ENCODE data around the gene CHMP4A. TPM values are rescaled to one million over a fixed set of nuclear protein-coding genes. Genes with fewer than 3 reads are reported as not detected.

Gene CHMP4A
- total and polyA plus RNA-seq, 2 experiments from 2014 or later: 25.6 to 73.6 TPM

DNA sequence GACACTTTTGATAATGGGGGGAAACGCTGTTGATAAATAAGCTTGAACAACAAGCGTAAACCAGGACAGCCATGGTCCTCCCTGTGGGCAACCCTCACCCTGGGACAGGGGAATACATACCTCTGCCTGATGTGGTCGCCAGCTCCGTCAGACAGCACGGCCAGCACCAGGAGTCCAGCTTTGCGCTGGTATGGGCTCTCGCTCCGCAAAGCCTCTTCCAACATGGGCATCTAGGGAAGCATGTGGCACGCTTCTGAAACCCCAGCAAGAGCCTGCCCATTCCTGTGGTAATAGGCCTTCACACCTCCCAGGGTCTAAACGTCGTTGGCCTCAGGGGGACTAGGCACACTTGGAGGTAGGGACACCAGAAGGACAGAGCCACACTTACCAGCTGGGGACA, 27.5 kb downstream of the CHMP4A start:
- peaks cover 15% of the 10 kb centered on the region for H3K79me2 ChIP-seq
- no peak for DNase-seq (ENCODE audit: low spot score)
- no peak overlapping the region for H3K4me3 ChIP-seq
- no peak overlapping the region for H3K27ac ChIP-seq
- H3K27me3 ChIP-seq: no peaks in the 10 kb centered on the region
- 96% methylated on average over 11 of the region's 11 CpGs for WGBS (ENCODE audit: low lambda C conversion rate, missing lambda C conversion rate)
- no peaks in the 10 kb centered on the region for H3K9me2 ChIP-seq (replicated peaks; ENCODE audit: insufficient read depth)
- H3K4me1 ChIP-seq (ENCODE audit: insufficient read depth): peaks cover 5% of the 10 kb centered on the region
- no peaks in the 10 kb centered on the region for H3K36me3 ChIP-seq (replicated peaks; ENCODE audit: insufficient read depth, low read depth)
- TF ChIP-seq EZH2phosphoT487 (IDR thresholded peaks at IDR 0.05; ENCODE audit: low read depth, severe bottlenecking, unreplicated experiment): no peak
- H3K4me2 ChIP-seq: no peak overlapping the region
- no peak overlapping the region for H2AFZ ChIP-seq
- H4K20me1 ChIP-seq (ENCODE audit: insufficient read depth, poor library complexity, severe bottlenecking): no peaks in the 10 kb centered on the region
- H3K9me3 ChIP-seq (ENCODE audit: low read depth): no peaks in the 10 kb centered on the region

DNA sequence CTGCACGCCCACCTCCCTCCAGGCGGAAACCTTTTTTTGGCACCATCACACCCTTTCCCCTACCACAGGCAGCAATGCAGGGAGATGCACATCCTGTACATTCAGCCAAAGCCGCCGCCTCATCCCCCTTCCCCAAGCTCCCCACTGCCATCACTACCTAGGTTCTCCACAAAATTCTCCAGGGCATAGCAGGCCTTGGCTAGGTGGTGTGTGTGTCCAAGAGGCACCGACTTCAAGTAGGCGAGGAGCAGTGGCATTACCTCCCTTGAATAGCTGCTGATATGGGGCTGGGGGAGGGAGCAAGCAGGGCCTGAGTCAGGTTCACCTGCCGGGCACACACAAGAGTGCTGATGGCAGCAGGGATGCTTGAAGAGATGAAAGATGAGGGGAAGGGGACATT, 28.3 kb downstream of the CHMP4A start:
- Histone ChIP-seq H3K27ac (no peak overlapping the region), H2AFZ (no peak overlapping the region), H3K4me1 (ENCODE audit: insufficient read depth) (peaks cover 5% of the 10 kb centered on the region), H3K27me3 (no peaks in the 10 kb centered on the region), H3K36me3 (replicated peaks; ENCODE audit: insufficient read depth, low read depth) (no peaks in the 10 kb centered on the region), H3K4me3 (no peak overlapping the region), H3K9me3 (ENCODE audit: low read depth) (no peaks in the 10 kb centered on the region), H3K9me2 (replicated peaks; ENCODE audit: insufficient read depth) (no peaks in the 10 kb centered on the region), H3K79me2 (peaks cover 15% of the 10 kb centered on the region), H3K4me2 (no peak overlapping the region), H4K20me1 (ENCODE audit: insufficient read depth, poor library complexity, severe bottlenecking) (no peaks in the 10 kb centered on the region)
- 89% methylated on average over 7 of the region's 7 CpGs for WGBS (ENCODE audit: low lambda C conversion rate, missing lambda C conversion rate)
- TF ChIP-seq, protein P1, sequence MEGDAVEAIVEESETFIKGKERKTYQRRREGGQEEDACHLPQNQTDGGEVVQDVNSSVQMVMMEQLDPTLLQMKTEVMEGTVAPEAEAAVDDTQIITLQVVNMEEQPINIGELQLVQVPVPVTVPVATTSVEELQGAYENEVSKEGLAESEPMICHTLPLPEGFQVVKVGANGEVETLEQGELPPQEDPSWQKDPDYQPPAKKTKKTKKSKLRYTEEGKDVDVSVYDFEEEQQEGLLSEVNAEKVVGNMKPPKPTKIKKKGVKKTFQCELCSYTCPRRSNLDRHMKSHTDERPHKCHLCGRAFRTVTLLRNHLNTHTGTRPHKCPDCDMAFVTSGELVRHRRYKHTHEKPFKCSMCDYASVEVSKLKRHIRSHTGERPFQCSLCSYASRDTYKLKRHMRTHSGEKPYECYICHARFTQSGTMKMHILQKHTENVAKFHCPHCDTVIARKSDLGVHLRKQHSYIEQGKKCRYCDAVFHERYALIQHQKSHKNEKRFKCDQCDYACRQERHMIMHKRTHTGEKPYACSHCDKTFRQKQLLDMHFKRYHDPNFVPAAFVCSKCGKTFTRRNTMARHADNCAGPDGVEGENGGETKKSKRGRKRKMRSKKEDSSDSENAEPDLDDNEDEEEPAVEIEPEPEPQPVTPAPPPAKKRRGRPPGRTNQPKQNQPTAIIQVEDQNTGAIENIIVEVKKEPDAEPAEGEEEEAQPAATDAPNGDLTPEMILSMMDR (IDR thresholded peaks at IDR 0.05; ENCODE audit: poor library complexity): no peak
- TF ChIP-seq EZH2 (IDR thresholded peaks at IDR 0.05; ENCODE audit: borderline replicate concordance): no peak
- TF ChIP-seq EZH2phosphoT487 (IDR thresholded peaks at IDR 0.05; ENCODE audit: low read depth, severe bottlenecking, unreplicated experiment): no peak
- no peak for DNase-seq (ENCODE audit: low spot score)

DNA sequence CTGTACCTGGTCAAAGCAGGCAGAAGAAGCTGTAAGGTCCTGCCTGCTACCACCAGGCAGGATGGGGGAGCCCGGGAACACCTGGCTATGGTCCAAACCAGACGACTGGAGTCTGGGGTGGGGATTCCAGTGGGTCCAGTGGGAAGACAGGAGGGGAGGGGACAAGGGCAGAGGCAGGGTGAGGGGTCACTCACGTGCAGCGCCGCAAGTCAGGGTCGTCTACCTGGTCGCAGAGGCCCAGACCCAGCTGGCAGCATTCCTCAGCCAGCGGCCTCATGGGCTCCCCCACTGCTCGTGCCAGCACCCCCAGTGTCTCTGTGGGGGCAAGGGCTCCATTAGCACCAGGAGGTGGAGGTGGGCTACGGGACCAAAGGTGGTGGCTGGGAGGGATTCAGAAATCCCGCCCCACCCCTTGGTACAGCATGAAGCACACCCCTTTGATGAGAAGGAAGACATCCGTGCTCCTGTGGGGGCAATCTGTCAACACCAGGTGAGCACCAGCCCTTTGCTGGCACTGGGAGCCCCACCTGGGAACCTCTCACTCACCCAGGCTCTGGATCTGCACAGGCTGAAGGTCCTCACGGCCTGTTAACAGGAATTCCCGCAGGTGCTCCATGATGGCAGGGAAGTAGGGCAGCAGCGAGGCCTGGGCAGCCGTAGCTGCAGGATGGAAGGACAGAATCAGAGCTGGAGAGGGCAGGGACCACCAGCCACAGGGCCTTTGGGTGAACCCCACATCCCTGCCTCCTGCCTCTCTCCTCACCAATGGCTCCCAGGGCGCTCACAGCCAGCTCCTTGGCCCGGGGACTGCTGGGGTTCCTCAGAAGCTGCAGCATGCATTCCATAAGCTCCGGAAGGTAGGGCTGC, 29.0 kb downstream of the CHMP4A start:
- no peak for DNase-seq (ENCODE audit: low spot score)
- TF ChIP-seq EZH2 (IDR thresholded peaks at IDR 0.05; ENCODE audit: borderline replicate concordance): no peak
- TF ChIP-seq, protein P1 (IDR thresholded peaks at IDR 0.05; ENCODE audit: poor library complexity): no peak
- TF ChIP-seq EZH2phosphoT487 (IDR thresholded peaks at IDR 0.05; ENCODE audit: low read depth, severe bottlenecking, unreplicated experiment): no peak
- H2AFZ ChIP-seq: no peak overlapping the region
- H3K4me1 ChIP-seq (ENCODE audit: insufficient read depth): peaks cover 5% of the 10 kb centered on the region
- no peak overlapping the region for H3K4me2 ChIP-seq
- H3K9me2 ChIP-seq (replicated peaks; ENCODE audit: insufficient read depth): no peaks in the 10 kb centered on the region
- no peaks in the 10 kb centered on the region for H4K20me1 ChIP-seq (ENCODE audit: insufficient read depth, poor library complexity, severe bottlenecking)
- H3K27me3 ChIP-seq: no peaks in the 10 kb centered on the region
- no peak overlapping the region for H3K27ac ChIP-seq
- peaks cover 14% of the 10 kb centered on the region for H3K79me2 ChIP-seq
- WGBS (ENCODE audit: low lambda C conversion rate, missing lambda C conversion rate): 93% methylated on average over 14 of the region's 19 CpGs
- no peaks in the 10 kb centered on the region for H3K9me3 ChIP-seq (ENCODE audit: low read depth)
- H3K4me3 ChIP-seq: no peak overlapping the region
- no peaks in the 10 kb centered on the region for H3K36me3 ChIP-seq (replicated peaks; ENCODE audit: insufficient read depth, low read depth)

DNA sequence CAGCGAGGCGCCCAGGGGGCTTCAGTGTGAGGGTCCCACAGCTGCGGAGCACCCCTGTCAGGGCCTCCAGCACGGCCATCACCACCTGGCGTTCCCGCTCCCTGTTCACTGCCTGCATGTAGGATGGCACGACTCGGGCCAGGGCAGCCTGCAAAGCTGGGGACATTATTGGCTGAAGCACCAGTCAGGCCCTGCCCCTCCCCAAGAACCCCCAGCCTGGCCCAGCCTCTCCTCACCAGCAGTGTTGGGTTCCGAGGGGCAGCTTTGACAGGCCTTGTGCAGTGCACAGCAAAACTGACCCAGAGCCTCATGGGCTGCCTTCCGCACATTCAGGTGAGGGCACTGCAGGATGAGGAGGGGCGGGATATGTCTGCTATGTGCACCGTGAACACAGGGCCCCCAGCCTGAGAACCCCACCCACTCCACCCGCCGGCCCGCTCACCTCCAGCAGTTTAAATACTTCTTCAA, 30.2 kb downstream of the CHMP4A start:
- no peak overlapping the region for H2AFZ ChIP-seq
- no peaks in the 10 kb centered on the region for H3K9me3 ChIP-seq (ENCODE audit: low read depth)
- WGBS (ENCODE audit: low lambda C conversion rate, missing lambda C conversion rate): 97% methylated on average over 12 of the region's 15 CpGs
- TF ChIP-seq, protein P1 (IDR thresholded peaks at IDR 0.05; ENCODE audit: poor library complexity): no peak
- TF ChIP-seq EZH2phosphoT487 (IDR thresholded peaks at IDR 0.05; ENCODE audit: low read depth, severe bottlenecking, unreplicated experiment) (no peak), EZH2 (IDR thresholded peaks at IDR 0.05; ENCODE audit: borderline replicate concordance) (no peak)
- no peaks in the 10 kb centered on the region for H3K27me3 ChIP-seq
- peaks cover 14% of the 10 kb centered on the region for H3K79me2 ChIP-seq
- no peaks in the 10 kb centered on the region for H3K36me3 ChIP-seq (replicated peaks; ENCODE audit: insufficient read depth, low read depth)
- H3K4me3 ChIP-seq: no peak overlapping the region
- no peak for DNase-seq (ENCODE audit: low spot score)
- no peaks in the 10 kb centered on the region for H4K20me1 ChIP-seq (ENCODE audit: insufficient read depth, poor library complexity, severe bottlenecking)
- H3K9me2 ChIP-seq (replicated peaks; ENCODE audit: insufficient read depth): no peaks in the 10 kb centered on the region
- H3K4me2 ChIP-seq: no peak overlapping the region
- peaks cover 5% of the 10 kb centered on the region for H3K4me1 ChIP-seq (ENCODE audit: insufficient read depth)
- H3K27ac ChIP-seq: no peak overlapping the region
